GM12878 (cell line): ENCODE results near the gene PLEKHA7. TPM values are rescaled to one million over a fixed set of nuclear protein-coding genes. Genes with fewer than 3 reads are reported as not detected.

Experiments
- ATAC-seq: fragments of 200-7000 bp; cut with Tn5 transposase; 3 replicates; pipeline ENCODE4 v1.9.1; 2020; ENCODE audit warnings: mild to moderate bottlenecking, moderate library complexity
- BruUV-seq: library from RNA; stranded (reverse); fragments of 400-500 nt; replicated peaks from 2 replicates; lab custom pipeline; 2021; lab: Mats Ljungman, UMichigan
- CTCF ChIA-PET: fragments of 300-600 bp; sonication (Branson Sonifier 250); formaldehyde crosslinking; extraction: SDS; loops from one replicate; lab custom pipeline; 2021; ENCODE audit warnings: inconsistent platforms; lab: Yijun Ruan, JAX
- POLR2A ChIA-PET: fragments of 350-600 bp; formaldehyde crosslinking; extraction: SDS; loops from one replicate; lab custom pipeline; 2021; ENCODE audit warnings: inconsistent platforms; lab: Charles Lee
- RAD21 ChIA-PET: fragments of 300-600 bp; sonication (Branson Sonifier 250); formaldehyde crosslinking; loops from one replicate; lab custom pipeline; 2023; ENCODE audit warnings: antibody characterized with exemption; ENCODE audit not compliant: unreplicated experiment; lab: Charles Lee
- SMC1A ChIA-PET: fragments of 300-600 bp; sonication (Branson Sonifier 250); formaldehyde crosslinking; loops from one replicate; lab custom pipeline; 2023; ENCODE audit not compliant: unreplicated experiment, uncharacterized antibody; lab: Charles Lee
- DNase-seq: peaks from one replicate; pipeline ENCODE4 v3.0.0-alpha.2; 2011; ENCODE audit warnings: low read depth, low spot score
- FAIRE-seq: peaks from 3 replicates; lab custom pipeline; 2011; peaks lifted over from hg19 to GRCh38; lab: Jason Lieb, UNC
- H2AFZ ChIP-seq: 2 replicates; pipeline ENCODE4 v1.6.0; 2011; ENCODE audit warnings: low read depth, low read length, control low read depth; ENCODE audit not compliant: control insufficient read depth
- H3K27ac ChIP-seq: 2 replicates; pipeline ENCODE4 v1.5.1; 2011; ENCODE audit warnings: control low read depth; ENCODE audit not compliant: control insufficient read depth, insufficient read depth
- H3K27me3 ChIP-seq, 2 experiments: replicated peaks in 1 of 2; 2 replicates each; pipeline versions ENCODE4 v1.6.0 to v1.6.1; 2011; ENCODE audit warnings: low read length in 1 of 2; ENCODE audit not compliant: control insufficient read depth in 2 of 2, insufficient read depth in 2 of 2
- H3K36me3 ChIP-seq, 2 experiments: 2 replicates each; pipeline ENCODE4 v1.5.1; 2011; ENCODE audit warnings: low read length in 1 of 2; ENCODE audit not compliant: control insufficient read depth in 2 of 2, insufficient read depth in 2 of 2
- H3K4me1 ChIP-seq: 2 replicates; pipeline ENCODE4 v1.6.1; 2011; ENCODE audit warnings: mild to moderate bottlenecking, low read length, moderate library complexity, mixed read lengths; ENCODE audit not compliant: control insufficient read depth, insufficient read depth
- H3K4me2 ChIP-seq: 2 replicates; pipeline ENCODE4 v1.6.0; 2011; ENCODE audit warnings: control low read depth; ENCODE audit not compliant: control insufficient read depth, insufficient read depth
- H3K4me3 ChIP-seq: fragments of 200-600 bp; sonication (generic); 2 replicates; pipeline ENCODE4 v1.5.1; 2016
- H3K79me2 ChIP-seq: 2 replicates; pipeline ENCODE4 v1.6.0; 2011; ENCODE audit warnings: low read length; ENCODE audit not compliant: control insufficient read depth, insufficient read depth
- H3K9ac ChIP-seq: 2 replicates; pipeline ENCODE4 v1.8.0; 2011; ENCODE audit warnings: low read length, control low read depth, mixed read lengths; ENCODE audit not compliant: control insufficient read depth, insufficient read depth
- H3K9me3 ChIP-seq: replicated peaks from 3 replicates; pipeline ENCODE4 v1.5.1; 2011; ENCODE audit warnings: mild to moderate bottlenecking, low read length; ENCODE audit not compliant: control insufficient read depth, insufficient read depth
- H4K20me1 ChIP-seq: 2 replicates; pipeline ENCODE4 v1.6.0; 2011; ENCODE audit not compliant: control insufficient read depth, insufficient read depth
- CBX5 ChIP-seq: sonication (generic); IDR thresholded peaks from 2 replicates; pipeline ENCODE4 v1.6.1; 2016; ENCODE audit warnings: low read depth, moderate library complexity, mild to moderate bottlenecking, inconsistent platforms
- E2F4 ChIP-seq: IDR thresholded peaks from 2 replicates; pipeline ENCODE4 v1.6.1; 2012; ENCODE audit warnings: low read depth, low read length, improper control_type of control experiment
- MEF2A ChIP-seq: IDR thresholded peaks from 2 replicates; pipeline ENCODE4 v1.6.1; 2011; ENCODE audit warnings: low read depth, mild to moderate bottlenecking, low read length, moderate library complexity; ENCODE audit not compliant: insufficient read depth
- NFYB ChIP-seq: IDR thresholded peaks from 2 replicates; pipeline ENCODE4 v1.6.1; 2011; ENCODE audit warnings: low read depth, mild to moderate bottlenecking, low read length, improper control_type of control experiment, moderate library complexity; ENCODE audit not compliant: insufficient read depth
- WRNIP1 ChIP-seq: IDR thresholded peaks from 2 replicates; pipeline ENCODE4 v1.6.1; 2011; ENCODE audit warnings: low read depth, low read length, improper control_type of control experiment, borderline replicate concordance
- ZBTB4 ChIP-seq: fragments of 450-650 bp; formaldehyde crosslinking; IDR thresholded peaks from 2 replicates; pipeline ENCODE4 v1.4.0; 2022; ENCODE audit warnings: mild to moderate bottlenecking, moderate library complexity
- WGBS: methylation state at CpG from one replicate; pipeline ENCODE4 v1.1.6; 2016; ENCODE audit warnings: low lambda C conversion rate; ENCODE audit not compliant: insufficient replicate concordance, insufficient coverage; ENCODE audit errors: missing lambda C conversion rate; 5-methylcytosine and 5-hydroxymethylcytosine counted together
- in situ Hi-C: fragments of 300-500 bp; cut with MboI; formaldehyde crosslinking; loops from 9 replicates; pipeline ENCODE4 v1.14.3; 2018; ENCODE audit warnings: mixed read lengths
- intact Hi-C: fragments of 100-400 bp; cut with micrococcal nuclease; formaldehyde crosslinking; loops from one replicate; pipeline ENCODE4 v1.14.2; 2022; ENCODE audit not compliant: unreplicated experiment
- polyA plus RNA-seq, 11 experiments: library from polyadenylated mRNA; depleted of rRNA in 4 of 11; unstranded in 6 of 11; stranded (reverse) in 5 of 11; fragments of >200 nt; fragmentation: Nextera tagmentation in 4 of 11; fragmentation: Illumina TruSeq in 1 of 11; extraction: Ambion mirVana in 4 of 11; extraction: Trizol in 1 of 11; gene quantifications; 1 replicate in 1 of 11; 2 replicates in 10 of 11; pipeline versions ENCODE4 v1.2.1 to v1.2.3, GENCODE V29; 2011 to 2016; ENCODE audit warnings: inconsistent platforms in 2 of 11, missing spikeins in 2 of 11, low read depth in 1 of 11
- total RNA-seq, 4 experiments: library from RNA; depleted of rRNA in 3 of 4; stranded (reverse); fragments of >200 nt in 3 of 4; fragmentation: Illumina TruSeq in 1 of 4; extraction: Trizol in 1 of 4; gene quantifications; 2 replicates each; pipeline versions ENCODE4 v1.2.1 to v1.2.3, GENCODE V29; 2013 to 2021
- TF ChIP-seq, protein P1 (sequence below): fragments of 450-650 bp; IDR thresholded peaks from 2 replicates; pipeline ENCODE4 v1.6.1; 2017; ENCODE audit warnings: mild to moderate bottlenecking

The PLEKHA7 gene
- total and polyA plus RNA-seq, 10 of the 15 experiments (the other 5 are each of a cell fraction or from before 2014, with no cell fraction given), result 0.45 to 5.3 (median 2.1) TPM

- H3K4me3 ChIP-seq, result no peak overlapping the region
- TF ChIP-seq WRNIP1 (no peak), E2F4 (no peak), CBX5 (no peak), NFYB (no peak), ZBTB4 (CRISPR knock-in tag) (no peak), MEF2A (no peak)
- TF ChIP-seq, protein P1, sequence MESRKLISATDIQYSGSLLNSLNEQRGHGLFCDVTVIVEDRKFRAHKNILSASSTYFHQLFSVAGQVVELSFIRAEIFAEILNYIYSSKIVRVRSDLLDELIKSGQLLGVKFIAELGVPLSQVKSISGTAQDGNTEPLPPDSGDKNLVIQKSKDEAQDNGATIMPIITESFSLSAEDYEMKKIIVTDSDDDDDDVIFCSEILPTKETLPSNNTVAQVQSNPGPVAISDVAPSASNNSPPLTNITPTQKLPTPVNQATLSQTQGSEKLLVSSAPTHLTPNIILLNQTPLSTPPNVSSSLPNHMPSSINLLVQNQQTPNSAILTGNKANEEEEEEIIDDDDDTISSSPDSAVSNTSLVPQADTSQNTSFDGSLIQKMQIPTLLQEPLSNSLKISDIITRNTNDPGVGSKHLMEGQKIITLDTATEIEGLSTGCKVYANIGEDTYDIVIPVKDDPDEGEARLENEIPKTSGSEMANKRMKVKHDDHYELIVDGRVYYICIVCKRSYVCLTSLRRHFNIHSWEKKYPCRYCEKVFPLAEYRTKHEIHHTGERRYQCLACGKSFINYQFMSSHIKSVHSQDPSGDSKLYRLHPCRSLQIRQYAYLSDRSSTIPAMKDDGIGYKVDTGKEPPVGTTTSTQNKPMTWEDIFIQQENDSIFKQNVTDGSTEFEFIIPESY, result no peak
- H3K4me2 ChIP-seq, result no peak overlapping the region
- ChIA-PET CTCF (interaction anchor here (0.6 to 1.2 kb wide), 4 partner anchors 13 to 256 kb away, joined by 3 to 5 read pairs (median 4); no protein-coding TSS in a partner anchor), SMC1A (interaction anchor here (0.5 kb wide), 1 partner anchor 84 kb away, joined by 4 read pairs; no protein-coding TSS in a partner anchor), POLR2A (interaction anchor here (0.6 kb wide), 1 partner anchor 1633 kb away, joined by 6 read pairs; no protein-coding TSS in a partner anchor), RAD21 (no interaction called here)
- no peaks in the 10 kb centered on the region for H3K9me3 ChIP-seq
- H4K20me1 ChIP-seq, result no peaks in the 10 kb centered on the region
- H3K9ac ChIP-seq, result no peak overlapping the region
- in situ Hi-C loops, result no loop called here
- H3K36me3 ChIP-seq, result no peaks in the 10 kb centered on the region
- 2% methylated on average over 3 of the region's 3 CpGs for WGBS
- intact Hi-C loops, result no loop called here
- FAIRE-seq, result no peak
- no peak for ATAC-seq
- no peaks in the 10 kb centered on the region for H3K79me2 ChIP-seq
- H3K27me3 ChIP-seq, result peaks cover 2% of the 10 kb centered on the region in 2 experiments; a peak in 1 of 4 replicates
- no peak overlapping the region for H3K27ac ChIP-seq
- no peaks in the 10 kb centered on the region for H3K4me1 ChIP-seq
- no peak for DNase-seq
- no peak overlapping the region for H2AFZ ChIP-seq
- BruUV-seq, result no TSS peak
These were observed 206.9 kb downstream of the PLEKHA7 start for GRCh38 chr11:16807306-16807705.
